ENCODE results near the gene CABCOCO1. TPM values are rescaled to one million over a fixed set of nuclear protein-coding genes. Genes with fewer than 3 reads are reported as not detected.
A peak's percentile ranks its signal among the peaks of the same experiment; 100 is the strongest.

The CABCOCO1 gene
- total and polyA plus RNA-seq, 9 of the 15 experiments (the other 6 are each of a cell fraction or from before 2014, with no cell fraction given): 0.04 TPM; not detected in 8

DNA sequence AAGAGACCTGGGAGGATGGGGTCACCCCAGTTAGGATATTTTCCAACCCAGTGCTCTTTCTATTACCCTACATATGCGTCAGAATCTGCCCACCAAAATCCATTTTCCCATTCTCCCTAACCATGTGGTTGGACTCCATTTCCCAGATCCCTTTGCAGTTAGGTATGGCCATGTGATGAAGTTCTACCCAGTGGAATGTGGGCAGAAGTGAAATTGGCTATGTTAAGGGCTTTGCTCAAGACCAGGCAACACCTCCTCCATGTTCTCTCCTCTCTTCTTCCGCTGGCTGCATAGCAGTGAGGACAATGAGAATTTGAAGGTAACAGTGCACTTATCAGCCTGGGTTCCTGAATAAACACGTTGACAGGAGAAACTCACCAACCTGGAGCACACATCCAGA lies 111.3 kb downstream of the CABCOCO1 start (continued):
- TF ChIP-seq, protein P1, sequence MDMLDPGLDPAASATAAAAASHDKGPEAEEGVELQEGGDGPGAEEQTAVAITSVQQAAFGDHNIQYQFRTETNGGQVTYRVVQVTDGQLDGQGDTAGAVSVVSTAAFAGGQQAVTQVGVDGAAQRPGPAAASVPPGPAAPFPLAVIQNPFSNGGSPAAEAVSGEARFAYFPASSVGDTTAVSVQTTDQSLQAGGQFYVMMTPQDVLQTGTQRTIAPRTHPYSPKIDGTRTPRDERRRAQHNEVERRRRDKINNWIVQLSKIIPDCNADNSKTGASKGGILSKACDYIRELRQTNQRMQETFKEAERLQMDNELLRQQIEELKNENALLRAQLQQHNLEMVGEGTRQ (CRISPR knock-in tag; IDR thresholded peaks at IDR 0.05): peak; percentile 83
- TF ChIP-seq ZNF695 (CRISPR knock-in tag; IDR thresholded peaks at IDR 0.05) (0 out of 2 replicates have a peak, but pooled peaks have one; percentile 59), HCFC1 (IDR thresholded peaks at IDR 0.05; ENCODE audit: low read depth, low read length) (peak; percentile 67), XRCC3 (IDR thresholded peaks at IDR 0.05) (no peak), PTTG1 (tag; IDR thresholded peaks at IDR 0.05; ENCODE audit: low read depth) (peak; percentile 73; the same call in 1 of the 2 replicates), CXXC5 (CRISPR knock-in tag; IDR thresholded peaks at IDR 0.05) (peak; percentile 58; the same call in 1 of the 2 replicates), ILK (tag; IDR thresholded peaks at IDR 0.05; ENCODE audit: borderline replicate concordance, low read depth) (peak; percentile 66; the same call in 1 of the 2 replicates), NKRF (IDR thresholded peaks at IDR 0.05; ENCODE audit: borderline replicate concordance) (no peak), HINFP (tag; conservative IDR thresholded peaks at IDR 0.05; ENCODE audit: low read depth) (peak; percentile 63), NR2C1 (IDR thresholded peaks at IDR 0.05) (no peak), NR2C1 (tag; IDR thresholded peaks at IDR 0.05) (peak; percentile 67)
- TF ChIP-seq, protein P2, sequence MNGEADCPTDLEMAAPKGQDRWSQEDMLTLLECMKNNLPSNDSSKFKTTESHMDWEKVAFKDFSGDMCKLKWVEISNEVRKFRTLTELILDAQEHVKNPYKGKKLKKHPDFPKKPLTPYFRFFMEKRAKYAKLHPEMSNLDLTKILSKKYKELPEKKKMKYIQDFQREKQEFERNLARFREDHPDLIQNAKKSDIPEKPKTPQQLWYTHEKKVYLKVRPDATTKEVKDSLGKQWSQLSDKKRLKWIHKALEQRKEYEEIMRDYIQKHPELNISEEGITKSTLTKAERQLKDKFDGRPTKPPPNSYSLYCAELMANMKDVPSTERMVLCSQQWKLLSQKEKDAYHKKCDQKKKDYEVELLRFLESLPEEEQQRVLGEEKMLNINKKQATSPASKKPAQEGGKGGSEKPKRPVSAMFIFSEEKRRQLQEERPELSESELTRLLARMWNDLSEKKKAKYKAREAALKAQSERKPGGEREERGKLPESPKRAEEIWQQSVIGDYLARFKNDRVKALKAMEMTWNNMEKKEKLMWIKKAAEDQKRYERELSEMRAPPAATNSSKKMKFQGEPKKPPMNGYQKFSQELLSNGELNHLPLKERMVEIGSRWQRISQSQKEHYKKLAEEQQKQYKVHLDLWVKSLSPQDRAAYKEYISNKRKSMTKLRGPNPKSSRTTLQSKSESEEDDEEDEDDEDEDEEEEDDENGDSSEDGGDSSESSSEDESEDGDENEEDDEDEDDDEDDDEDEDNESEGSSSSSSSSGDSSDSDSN (IDR thresholded peaks at IDR 0.05; ENCODE audit: borderline replicate concordance in 1 of 2, low read depth in 2 of 2, low read length in 2 of 2): no peak
- TF ChIP-seq, protein P3, sequence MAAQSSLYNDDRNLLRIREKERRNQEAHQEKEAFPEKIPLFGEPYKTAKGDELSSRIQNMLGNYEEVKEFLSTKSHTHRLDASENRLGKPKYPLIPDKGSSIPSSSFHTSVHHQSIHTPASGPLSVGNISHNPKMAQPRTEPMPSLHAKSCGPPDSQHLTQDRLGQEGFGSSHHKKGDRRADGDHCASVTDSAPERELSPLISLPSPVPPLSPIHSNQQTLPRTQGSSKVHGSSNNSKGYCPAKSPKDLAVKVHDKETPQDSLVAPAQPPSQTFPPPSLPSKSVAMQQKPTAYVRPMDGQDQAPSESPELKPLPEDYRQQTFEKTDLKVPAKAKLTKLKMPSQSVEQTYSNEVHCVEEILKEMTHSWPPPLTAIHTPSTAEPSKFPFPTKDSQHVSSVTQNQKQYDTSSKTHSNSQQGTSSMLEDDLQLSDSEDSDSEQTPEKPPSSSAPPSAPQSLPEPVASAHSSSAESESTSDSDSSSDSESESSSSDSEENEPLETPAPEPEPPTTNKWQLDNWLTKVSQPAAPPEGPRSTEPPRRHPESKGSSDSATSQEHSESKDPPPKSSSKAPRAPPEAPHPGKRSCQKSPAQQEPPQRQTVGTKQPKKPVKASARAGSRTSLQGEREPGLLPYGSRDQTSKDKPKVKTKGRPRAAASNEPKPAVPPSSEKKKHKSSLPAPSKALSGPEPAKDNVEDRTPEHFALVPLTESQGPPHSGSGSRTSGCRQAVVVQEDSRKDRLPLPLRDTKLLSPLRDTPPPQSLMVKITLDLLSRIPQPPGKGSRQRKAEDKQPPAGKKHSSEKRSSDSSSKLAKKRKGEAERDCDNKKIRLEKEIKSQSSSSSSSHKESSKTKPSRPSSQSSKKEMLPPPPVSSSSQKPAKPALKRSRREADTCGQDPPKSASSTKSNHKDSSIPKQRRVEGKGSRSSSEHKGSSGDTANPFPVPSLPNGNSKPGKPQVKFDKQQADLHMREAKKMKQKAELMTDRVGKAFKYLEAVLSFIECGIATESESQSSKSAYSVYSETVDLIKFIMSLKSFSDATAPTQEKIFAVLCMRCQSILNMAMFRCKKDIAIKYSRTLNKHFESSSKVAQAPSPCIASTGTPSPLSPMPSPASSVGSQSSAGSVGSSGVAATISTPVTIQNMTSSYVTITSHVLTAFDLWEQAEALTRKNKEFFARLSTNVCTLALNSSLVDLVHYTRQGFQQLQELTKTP (IDR thresholded peaks at IDR 0.05; ENCODE audit: low read depth in 1 of 2, partially characterized antibody in 2 of 2): peak in 1 of 2 experiments; percentile 64
- TF ChIP-seq, protein P4, sequence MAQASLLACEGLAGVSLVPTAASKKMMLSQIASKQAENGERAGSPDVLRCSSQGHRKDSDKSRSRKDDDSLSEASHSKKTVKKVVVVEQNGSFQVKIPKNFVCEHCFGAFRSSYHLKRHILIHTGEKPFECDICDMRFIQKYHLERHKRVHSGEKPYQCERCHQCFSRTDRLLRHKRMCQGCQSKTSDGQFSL (CRISPR knock-in tag; IDR thresholded peaks at IDR 0.05): no peak
- TF ChIP-seq, protein P4 (tag; IDR thresholded peaks at IDR 0.05): peak in 1 of 2 experiments; percentile 46; a peak in 1 of 4 replicates

All from K562 (cell line).